T-cell (primary cell): Measurements from ENCODE around the gene TTC9B. TPM values are rescaled to one million over a fixed set of nuclear protein-coding genes. Genes with fewer than 3 reads are reported as not detected.
"Not testable (repeated sequence)": the region's sequence is repeated elsewhere in the genome, so short reads cannot be mapped to it uniquely, and the experiment has no call there.

ENCODE experiments used
- ATAC-seq, 4 experiments: fragments of 200-7000 bp in 3 of 4; fragments of 150-1000 bp in 1 of 4; cut with Tn5 transposase; replicated peaks in 1 of 4; 1 replicate in 3 of 4; 2 replicates in 1 of 4; pipeline ENCODE4 v1.10.0; 2021; ENCODE audit warnings: moderate library complexity in 3 of 4, mild to moderate bottlenecking in 2 of 4, moderate number of reproducible peaks in 1 of 4
- CTCF ChIA-PET, 2 donors: fragments of 300-600 bp; sonication (Branson Sonifier 250); formaldehyde crosslinking; loops; one replicate each; lab custom pipeline; 2022; ENCODE audit warnings: antibody characterized with exemption in 2 of 2; lab: Charles Lee
- POLR2A ChIA-PET, 2 donors: fragments of 300-600 bp; sonication (Branson Sonifier 250); formaldehyde crosslinking; loops; one replicate each; lab custom pipeline; 2022; ENCODE audit warnings: antibody characterized with exemption in 2 of 2; lab: Charles Lee
- DNase-seq, 35 experiments: peaks; one replicate each; pipeline versions ENCODE4 v3.0.0 to v3.0.0-alpha.2; 2013 to 2023
- H3K27ac ChIP-seq: one replicate; pipeline ENCODE4 v1.5.1; 2013; ENCODE audit warnings: low read length
- H3K27me3 ChIP-seq, 2 experiments: replicated peaks in 1 of 2; 1 replicate in 1 of 2; 2 replicates in 1 of 2; pipeline versions ENCODE4 v1.6.1 to v1.7.0; 2013; ENCODE audit warnings: low read length in 1 of 2, mixed read lengths in 1 of 2; ENCODE audit not compliant: control insufficient read depth in 2 of 2, insufficient read depth in 2 of 2; ENCODE audit errors: extremely low read depth in 1 of 2
- H3K36me3 ChIP-seq, 2 donors: 1 replicate in 1 of 2; 2 replicates in 1 of 2; pipeline versions ENCODE4 v1.6.1 to v1.7.0; 2013; ENCODE audit warnings: low read length in 1 of 2; ENCODE audit not compliant: control insufficient read depth in 2 of 2, insufficient read depth in 1 of 2; ENCODE audit errors: extremely low read depth in 1 of 2
- H3K4me1 ChIP-seq, 2 experiments: 1 replicate in 1 of 2; 2 replicates in 1 of 2; pipeline versions ENCODE4 v1.6.1 to v1.7.0; 2013; ENCODE audit warnings: low read length in 2 of 2, mixed read lengths in 1 of 2; ENCODE audit not compliant: insufficient read depth in 2 of 2, control insufficient read depth in 1 of 2; ENCODE audit errors: extremely low read depth in 1 of 2
- H3K4me3 ChIP-seq, 2 donors: 1 replicate in 1 of 2; 2 replicates in 1 of 2; pipeline versions ENCODE4 v1.5.1 to v1.7.0; 2013; ENCODE audit warnings: mild to moderate bottlenecking in 2 of 2, low read length in 1 of 2, moderate library complexity in 1 of 2; ENCODE audit not compliant: control insufficient read depth in 1 of 2; ENCODE audit errors: extremely low read depth in 1 of 2
- H3K9me3 ChIP-seq: 2 replicates; pipeline ENCODE4 v1.7.0; 2013
- H3K27ac Mint-ChIP-seq, 2 donors: one replicate each; pipeline ENCODE4 v1.8.0; 2020 to 2021; ENCODE audit warnings: mild to moderate bottlenecking in 2 of 2, mixed read lengths in 2 of 2
- H3K27me3 Mint-ChIP-seq, 2 donors: one replicate each; pipeline ENCODE4 v1.8.0; 2021 to 2022; ENCODE audit warnings: mixed read lengths in 2 of 2
- H3K36me3 Mint-ChIP-seq: one replicate; pipeline ENCODE4 v1.8.0; 2021; ENCODE audit warnings: mixed read lengths
- H3K4me1 Mint-ChIP-seq, 3 donors: one replicate each; pipeline ENCODE4 v1.8.0; 2020 to 2022; ENCODE audit warnings: mixed read lengths in 3 of 3, mild to moderate bottlenecking in 1 of 3
- H3K4me3 Mint-ChIP-seq, 3 donors: one replicate each; pipeline ENCODE4 v1.8.0; 2020 to 2022; ENCODE audit warnings: mild to moderate bottlenecking in 3 of 3, mixed read lengths in 3 of 3, moderate library complexity in 3 of 3
- H3K9me3 Mint-ChIP-seq, 3 donors: one replicate each; pipeline ENCODE4 v1.8.0; 2020 to 2022; ENCODE audit warnings: mixed read lengths in 3 of 3
- WGBS: methylation state at CpG from one replicate; pipeline ENCODE4 v1.1.5; 2013; ENCODE audit warnings: missing lambda C conversion rate; ENCODE audit not compliant: insufficient coverage; 5-methylcytosine and 5-hydroxymethylcytosine counted together
- total RNA-seq, 35 experiments: library from RNA in 6 of 35; stranded (reverse) in 6 of 35; fragments of 120-200 nt in 1 of 35; gene quantifications; one replicate each; pipeline versions ENCODE4 v1.2.1 to v1.2.4 and lab custom pipeline; 2013 to 2026

The TTC9B gene
- total RNA-seq, 5 donors from 2014 or later (not counting 1 experiment from before 2014, with no cell fraction given): not detected

- H3K9me3 ChIP-seq, H3K27me3 ChIP-seq, H3K27me3 Mint-ChIP-seq, H3K9me3 Mint-ChIP-seq, H3K4me3 ChIP-seq, H3K27ac ChIP-seq, ATAC-seq, CTCF ChIA-PET, H3K36me3 ChIP-seq, H3K4me1 ChIP-seq, H3K36me3 Mint-ChIP-seq, H3K4me3 Mint-ChIP-seq, H3K4me1 Mint-ChIP-seq, H3K27ac Mint-ChIP-seq, DNase-seq: not testable (repeated sequence)
- POLR2A ChIA-PET: interaction anchor here in 1 of 2 donors (0.5 kb wide), 1 partner anchor 19 kb away, joined by 5 read pairs; no protein-coding TSS in a partner anchor
- WGBS: 88% methylated on average over 4 of the region's 4 CpGs
Measured at GRCh38 chr19:40171293-40171692, 46.9 kb downstream of the TTC9B start.

GRCh38 chr19:40170303-40170989 lies 47.7 kb downstream of the TTC9B start:
- ATAC-seq, H3K4me1 Mint-ChIP-seq, H3K36me3 Mint-ChIP-seq, H3K9me3 ChIP-seq, H3K4me3 Mint-ChIP-seq, H3K27me3 Mint-ChIP-seq, H3K36me3 ChIP-seq, POLR2A ChIA-PET, H3K27ac Mint-ChIP-seq, H3K27ac ChIP-seq, H3K4me1 ChIP-seq, DNase-seq, H3K27me3 ChIP-seq, H3K9me3 Mint-ChIP-seq, H3K4me3 ChIP-seq: not testable (repeated sequence)
- CTCF ChIA-PET: interaction anchor here in 1 of 2 donors (0.6 kb wide), 1 partner anchor 15 kb away, joined by 4 read pairs; no protein-coding TSS in a partner anchor
- 81% methylated on average over 30 of the region's 39 CpGs for WGBS

DNA sequence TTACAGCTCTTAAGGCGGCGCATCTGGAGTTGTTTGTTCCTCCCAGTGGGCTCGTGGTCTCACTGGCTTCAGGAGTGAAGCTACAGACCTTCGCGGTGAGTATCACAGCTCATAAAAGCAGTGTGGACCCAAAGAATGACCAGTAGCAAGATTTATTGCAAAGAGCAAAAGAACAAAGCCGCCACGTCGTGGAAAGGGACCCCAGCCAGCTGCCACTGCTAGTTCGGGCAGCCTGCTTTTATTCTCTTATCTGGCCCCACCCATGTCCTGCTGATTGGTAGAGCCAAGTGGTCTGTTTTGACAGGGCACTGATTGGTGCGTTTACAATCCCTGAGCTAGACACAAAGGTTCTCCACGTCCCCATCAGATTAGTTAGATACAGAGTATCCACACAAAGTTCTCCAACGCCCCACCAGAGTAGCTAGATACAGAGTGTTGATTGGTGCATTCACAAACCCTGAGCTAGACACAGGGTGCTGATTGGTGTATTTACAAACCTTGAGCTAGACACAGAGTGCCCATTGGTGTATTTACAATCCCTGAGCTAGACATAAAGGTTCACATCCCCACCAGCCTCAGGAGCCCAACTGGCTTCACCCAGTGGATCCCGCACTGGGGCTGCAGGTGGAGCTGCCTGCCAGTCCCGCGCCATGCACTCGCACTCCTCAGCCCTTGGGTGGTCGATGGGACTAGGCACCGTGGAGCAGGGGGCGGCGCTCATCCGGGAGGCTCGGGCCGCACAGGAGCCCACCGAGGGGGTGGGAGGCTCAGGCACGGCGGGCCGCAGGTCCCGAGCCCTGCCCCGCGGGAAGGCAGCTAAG lies 48.5 kb downstream of the TTC9B start:
- H3K4me1 Mint-ChIP-seq, H3K4me3 Mint-ChIP-seq, H3K36me3 ChIP-seq, H3K4me1 ChIP-seq, ATAC-seq, DNase-seq, H3K9me3 Mint-ChIP-seq, H3K36me3 Mint-ChIP-seq, H3K27ac Mint-ChIP-seq, H3K9me3 ChIP-seq, H3K4me3 ChIP-seq, H3K27ac ChIP-seq, H3K27me3 ChIP-seq, POLR2A ChIA-PET, H3K27me3 Mint-ChIP-seq: not testable (repeated sequence)
- CTCF ChIA-PET: interaction anchor here in 1 of 2 donors (0.6 kb wide), 1 partner anchor 15 kb away, joined by 4 read pairs; no protein-coding TSS in a partner anchor
- 85% methylated on average over 23 of the region's 30 CpGs for whole genome bisulfite sequencing

Other genes with a start within 250 kb of the TTC9B start
- 10 to 100 TPM; 58.5 to 80.0 (median 59.6) TPM for gene PSMC4, start 247.2 kb downstream of the TTC9B start, total RNA-seq
- 10 to 100 TPM in 3 of 5 donors, 1 to 10 TPM in 2; 5.9 to 18.0 (median 12.9) TPM for gene ZNF546, start 221.3 kb downstream of the TTC9B start, total RNA-seq
- 10 to 100 TPM; 18.0 to 55.2 (median 49.0) TPM for gene ZNF780B, start 162.2 kb downstream of the TTC9B start, total RNA-seq
- gene ZNF780A, start 127.4 kb downstream of the TTC9B start, total RNA-seq: 10 to 100 TPM; 18.2 to 43.0 (median 29.0) TPM
- gene MAP3K10, start 27.0 kb downstream of the TTC9B start, total RNA-seq: 10 to 100 TPM; 20.9 to 39.6 (median 33.0) TPM
- gene CCNP, start 8.3 kb upstream of the TTC9B start, total RNA-seq: 1 to 10 TPM in 4 of 5 donors, under 1 TPM in 1; 0.82 to 2.3 (median 1.2) TPM
- gene AKT2, start 67.0 kb upstream of the TTC9B start, total RNA-seq: 100 to 1,000 TPM; 169 to 218 (median 172) TPM
- gene C19orf47, start 130.0 kb upstream of the TTC9B start, total RNA-seq: 10 to 100 TPM; 12.4 to 14.8 (median 14.5) TPM
- gene PLD3, start 130.3 kb upstream of the TTC9B start, total RNA-seq: 100 to 1,000 TPM in 3 of 5 donors, 10 to 100 TPM in 2; 71.0 to 120 (median 118) TPM
- under 1 TPM in 4 of 5 donors, not detected in 1; 0.16 to 0.20 (median 0.18) TPM for gene HIPK4, start 171.8 kb upstream of the TTC9B start, total RNA-seq
- gene PRX, start 195.0 kb upstream of the TTC9B start, total RNA-seq: 1 to 10 TPM; 2.0 to 4.4 (median 2.8) TPM
- 10 to 100 TPM; 10.9 to 25.4 (median 13.3) TPM for gene SERTAD1, start 207.6 kb upstream of the TTC9B start, total RNA-seq
- gene SERTAD3, start 226.0 kb upstream of the TTC9B start, total RNA-seq: 10 to 100 TPM; 17.4 to 26.7 (median 24.7) TPM
- gene BLVRB, start 247.4 kb upstream of the TTC9B start, total RNA-seq: 10 to 100 TPM in 3 of 5 donors, 1 to 10 TPM in 2; 6.8 to 20.3 (median 16.4) TPM
- 1 to 10 TPM in 1 of 5 donors, under 1 TPM in 4; 0.37 to 1.2 (median 0.66) TPM for gene SPTBN4, start 248.6 kb upstream of the TTC9B start, total RNA-seq